ELF-1 (cell line): ENCODE measurements around the gene QSOX2.
A peak's percentile ranks its signal among the peaks of the same experiment; 100 is the strongest.
"Not testable (repeated sequence)": the region's sequence is repeated elsewhere in the genome, so short reads cannot be mapped to it uniquely, and the experiment has no call there.

Experiments
- DNase-seq: peaks from one replicate; pipeline ENCODE4 v3.0.0-alpha.2; 2016; ENCODE audit warnings: low read depth, low spot score

QSOX2 gene

GRCh38 chr9:136237486-136238341, 7.9 kb downstream of the QSOX2 start:
- no peak for DNase-seq

GRCh38 chr9:136236471-136237410, 8.9 kb downstream of the QSOX2 start:
- not testable (repeated sequence) for DNase-seq

- DNase-seq = no peak
Measured at GRCh38 chr9:136235709-136236455, 9.7 kb downstream of the QSOX2 start.

- no peak for DNase-seq
Measured at GRCh38 chr9:136235171-136235570, 10.4 kb downstream of the QSOX2 start.

GRCh38 chr9:136234597-136234996, 11.0 kb downstream of the QSOX2 start:
- DNase-seq = no peak

- DNase-seq = no peak
Measured at GRCh38 chr9:136233868-136234267, 11.7 kb downstream of the QSOX2 start.

GRCh38 chr9:136233411-136233810, 12.2 kb downstream of the QSOX2 start:
- no peak for DNase-seq

- DNase-seq = no peak
Measured at GRCh38 chr9:136232969-136233368, 12.6 kb downstream of the QSOX2 start.

- no peak for DNase-seq
Measured at GRCh38 chr9:136231478-136232297, 13.9 kb downstream of the QSOX2 start.

- DNase-seq = no peak
Measured at GRCh38 chr9:136230773-136231172, 14.8 kb downstream of the QSOX2 start.

GRCh38 chr9:136230365-136230764, 15.2 kb downstream of the QSOX2 start:
- DNase-seq = no peak

- DNase-seq = no peak
Measured at GRCh38 chr9:136229096-136230065, 16.2 kb downstream of the QSOX2 start.

- DNase-seq = no peak
Measured at GRCh38 chr9:136228107-136228875, 17.3 kb downstream of the QSOX2 start.

- no peak for DNase-seq
Measured at GRCh38 chr9:136226680-136227407, 18.8 kb downstream of the QSOX2 start.

- peak; percentile 81 for DNase-seq
Measured at GRCh38 chr9:136225748-136226679, 19.6 kb downstream of the QSOX2 start.

- no peak for DNase-seq
Measured at GRCh38 chr9:136225366-136225747, 20.3 kb downstream of the QSOX2 start.
